ENCODE measurements around the gene GPR55. TPM values are rescaled to one million over a fixed set of nuclear protein-coding genes. Genes with fewer than 3 reads are reported as not detected.
A peak's percentile ranks its signal among the peaks of the same experiment; 100 is the strongest.

GPR55 gene
- total RNA-seq, 1 experiment from 2014 or later: not detected

DNA sequence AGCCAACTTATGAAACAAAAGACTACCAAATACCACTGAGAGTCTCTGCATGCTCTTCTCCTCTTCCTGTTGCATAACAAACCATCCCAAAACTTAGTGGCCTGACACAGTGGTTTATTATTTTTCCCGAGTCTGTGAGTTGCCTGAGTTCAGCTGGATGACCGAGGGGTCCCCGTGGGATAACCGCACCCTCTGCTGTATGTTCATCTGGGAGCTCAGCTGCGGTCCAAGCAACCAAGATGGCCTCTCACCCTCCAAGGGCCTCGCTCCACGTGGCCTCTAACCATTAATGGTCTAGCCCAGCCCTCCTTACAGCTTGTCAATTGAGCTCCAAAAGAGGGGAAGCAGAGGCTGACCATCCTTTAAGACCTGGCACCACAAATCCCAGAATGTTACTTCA lies 43.2 kb downstream of the GPR55 start:
- DNase-seq (ENCODE audit: low read depth): no peak

DNA sequence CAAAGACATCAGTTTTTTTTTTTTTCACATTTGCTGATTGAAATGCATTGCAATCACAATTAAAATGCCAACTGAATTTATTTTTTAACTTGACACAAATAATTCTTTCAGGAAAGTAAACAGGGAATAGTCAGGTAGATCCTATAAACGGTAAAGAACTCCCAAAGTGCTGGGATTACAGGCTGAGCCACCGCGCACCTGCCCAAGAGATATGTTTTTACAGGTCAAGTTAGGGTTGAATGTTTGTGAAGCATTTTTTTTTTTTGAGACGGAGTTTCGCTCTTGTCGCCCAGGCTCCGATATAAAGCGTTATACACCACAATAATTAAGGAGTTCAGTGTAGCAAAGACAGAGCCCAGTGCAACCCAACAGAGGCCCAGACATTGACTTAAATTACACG lies 45.2 kb downstream of the GPR55 start:
- no peak for DNase-seq (ENCODE audit: low read depth)

DNA sequence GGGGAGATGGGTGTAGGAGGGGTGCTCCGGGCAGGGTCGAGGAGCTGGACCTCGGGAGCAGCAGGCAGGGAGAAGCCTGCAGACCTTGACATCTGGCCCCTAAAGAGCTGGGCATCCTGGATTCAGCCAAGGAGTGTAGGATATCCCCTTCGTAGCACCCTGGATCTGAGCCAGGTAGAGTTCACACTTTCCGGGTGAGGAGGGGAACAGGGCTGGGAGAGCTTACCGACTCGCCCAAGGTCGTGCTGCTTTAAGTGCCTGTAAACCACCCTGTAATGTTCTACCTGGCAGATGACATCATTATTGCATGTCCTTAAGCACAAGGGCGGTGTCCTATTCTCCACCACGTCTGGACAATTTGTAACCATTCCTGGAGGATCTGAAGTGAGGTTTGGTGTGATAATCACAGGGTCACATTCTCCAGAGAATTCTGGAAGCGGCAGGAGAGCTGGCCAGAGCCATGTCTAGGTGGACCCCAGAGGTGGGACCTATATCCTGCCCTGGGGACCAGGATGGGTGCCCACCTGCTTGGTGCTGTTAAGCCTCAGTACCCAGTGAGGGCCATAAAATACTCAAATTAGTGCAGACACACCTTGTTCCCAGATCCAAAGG lies 45.7 kb downstream of the GPR55 start:
- no peak for DNase-seq (ENCODE audit: low read depth)

DNA sequence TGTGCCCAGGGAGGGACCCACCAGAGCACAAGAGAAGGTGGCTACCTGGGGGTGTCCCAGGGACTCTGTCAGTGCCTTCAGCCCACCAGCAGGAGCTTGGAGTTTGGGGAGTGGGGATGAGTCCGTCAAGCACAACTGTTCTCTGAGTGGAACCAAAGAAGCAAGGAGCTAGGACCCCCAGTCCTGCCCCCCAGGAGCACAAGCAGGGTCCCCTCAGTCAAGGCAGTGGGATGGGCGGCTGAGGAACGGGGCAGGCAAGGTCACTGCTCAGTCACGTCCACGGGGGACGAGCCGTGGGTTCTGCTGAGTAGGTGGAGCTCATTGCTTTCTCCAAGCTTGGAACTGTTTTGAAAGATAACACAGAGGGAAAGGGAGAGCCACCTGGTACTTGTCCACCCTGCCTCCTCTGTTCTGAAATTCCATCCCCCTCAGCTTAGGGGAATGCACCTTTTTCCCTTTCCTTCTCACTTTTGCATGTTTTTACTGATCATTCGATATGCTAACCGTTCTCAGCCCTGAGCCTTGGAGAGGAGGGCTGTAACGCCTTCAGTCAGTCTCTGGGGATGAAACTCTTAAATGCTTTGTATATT lies 46.3 kb downstream of the GPR55 start:
- DNase-seq (ENCODE audit: low read depth): no peak

DNA sequence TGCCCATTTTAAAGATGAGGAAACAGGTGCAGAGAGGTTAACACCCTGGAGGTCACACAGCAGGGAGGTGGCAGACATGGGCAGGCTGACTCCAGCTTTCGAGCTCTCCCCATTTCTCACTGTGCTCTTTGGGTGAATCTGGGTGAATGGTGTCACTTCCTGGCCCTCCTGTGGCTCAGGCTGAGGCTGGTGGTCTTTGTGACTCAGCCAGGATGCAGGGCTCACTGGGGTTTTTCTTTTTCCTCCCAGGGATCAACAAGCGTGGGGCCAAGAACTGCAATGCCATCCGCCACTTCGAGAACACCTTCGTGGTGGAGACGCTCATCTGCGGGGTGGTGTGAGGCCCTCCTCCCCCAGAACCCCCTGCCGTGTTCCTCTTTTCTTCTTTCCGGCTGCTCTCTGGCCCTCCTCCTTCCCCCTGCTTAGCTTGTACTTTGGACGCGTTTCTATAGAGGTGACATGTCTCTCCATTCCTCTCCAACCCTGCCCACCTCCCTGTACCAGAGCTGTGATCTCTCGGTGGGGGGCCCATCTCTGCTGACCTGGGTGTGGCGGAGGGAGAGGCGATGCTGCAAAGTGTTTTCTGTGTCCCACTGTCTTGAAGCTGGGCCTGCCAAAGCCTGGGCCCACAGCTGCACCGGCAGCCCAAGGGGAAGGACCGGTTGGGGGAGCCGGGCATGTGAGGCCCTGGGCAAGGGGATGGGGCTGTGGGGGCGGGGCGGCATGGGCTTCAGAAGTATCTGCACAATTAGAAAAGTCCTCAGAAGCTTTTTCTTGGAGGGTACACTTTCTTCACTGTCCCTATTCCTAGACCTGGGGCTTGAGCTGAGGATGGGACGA lies 47.1 kb downstream of the GPR55 start:
- DNase-seq (ENCODE audit: low read depth): peak; percentile 41

DNA sequence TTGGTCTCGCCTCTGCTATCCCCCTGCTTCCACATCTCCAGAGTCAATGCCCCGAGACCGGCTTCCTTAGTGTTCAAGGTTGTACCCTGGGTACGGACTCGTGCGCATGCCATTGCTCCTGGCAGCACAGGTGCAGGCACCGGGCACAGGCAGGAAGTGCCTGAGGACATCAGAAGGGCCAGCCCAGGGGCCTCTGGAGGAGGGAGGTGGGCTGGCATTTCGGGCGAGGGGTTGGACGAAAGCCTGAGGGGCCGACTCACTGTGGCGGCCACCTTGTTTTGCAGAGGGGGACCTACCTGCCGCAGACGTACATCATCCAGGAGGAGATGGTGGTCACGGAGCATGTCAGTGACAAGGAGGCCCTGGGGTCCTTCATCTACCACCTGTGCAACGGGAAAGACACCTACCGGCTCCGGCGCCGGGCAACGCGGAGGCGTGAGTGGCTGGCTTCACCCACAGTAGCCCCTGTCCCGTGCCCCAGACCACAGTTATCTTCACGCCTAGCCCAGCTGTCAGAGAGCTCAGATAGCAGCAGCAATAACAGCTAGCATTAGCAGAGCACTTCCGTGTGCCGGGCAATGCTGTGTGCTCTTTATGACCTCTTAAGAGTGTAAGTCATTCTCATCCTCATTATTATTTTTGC lies 47.8 kb downstream of the GPR55 start:
- DNase-seq (ENCODE audit: low read depth): no peak

DNA sequence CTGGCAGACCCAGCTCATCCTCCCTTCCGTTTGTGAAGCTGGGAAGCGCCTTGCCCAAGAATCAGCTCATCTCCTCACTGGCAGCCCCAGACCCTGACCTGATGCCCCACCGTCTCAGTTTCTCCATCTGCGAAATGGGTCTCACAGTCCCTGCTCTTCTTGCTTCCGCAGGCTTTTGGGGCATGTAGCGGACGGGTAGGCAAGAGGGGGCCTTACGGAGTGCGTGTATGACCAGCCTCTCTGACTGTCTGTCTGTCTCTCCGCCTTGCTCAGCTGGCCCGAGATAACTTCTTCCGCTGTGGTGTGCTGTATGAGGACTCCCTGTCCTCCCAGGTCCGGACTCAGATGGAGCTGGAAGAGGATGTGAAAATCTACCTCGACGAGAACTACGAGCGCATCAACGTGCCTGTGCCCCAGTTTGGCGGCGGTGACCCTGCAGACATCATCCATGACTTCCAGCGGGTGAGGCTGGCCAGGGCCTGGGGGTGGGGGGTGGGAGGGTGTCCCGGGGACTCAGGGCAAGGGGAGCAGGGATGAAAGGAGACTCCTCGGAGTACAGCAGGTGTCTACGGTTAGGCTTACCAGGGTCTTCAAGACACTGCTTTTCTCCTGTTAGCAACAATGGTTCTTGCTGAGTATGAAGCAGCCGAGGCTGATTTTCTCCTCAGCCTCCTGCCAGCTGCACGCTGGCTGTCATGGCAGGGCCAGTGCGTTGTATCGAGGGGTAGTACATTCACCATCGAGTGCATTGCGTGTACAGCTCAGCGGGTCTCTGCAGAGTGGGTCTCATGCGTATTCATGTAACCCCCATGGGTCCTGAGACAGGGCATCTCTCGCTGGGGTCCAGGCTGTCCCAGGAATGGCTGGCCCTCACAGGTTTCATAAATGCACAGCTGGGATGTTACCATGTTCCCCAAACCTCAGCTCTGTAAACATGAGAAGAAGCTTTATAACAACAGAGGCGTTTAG lies 49.4 kb downstream of the GPR55 start:
- DNase-seq (ENCODE audit: low read depth): no peak

DNA sequence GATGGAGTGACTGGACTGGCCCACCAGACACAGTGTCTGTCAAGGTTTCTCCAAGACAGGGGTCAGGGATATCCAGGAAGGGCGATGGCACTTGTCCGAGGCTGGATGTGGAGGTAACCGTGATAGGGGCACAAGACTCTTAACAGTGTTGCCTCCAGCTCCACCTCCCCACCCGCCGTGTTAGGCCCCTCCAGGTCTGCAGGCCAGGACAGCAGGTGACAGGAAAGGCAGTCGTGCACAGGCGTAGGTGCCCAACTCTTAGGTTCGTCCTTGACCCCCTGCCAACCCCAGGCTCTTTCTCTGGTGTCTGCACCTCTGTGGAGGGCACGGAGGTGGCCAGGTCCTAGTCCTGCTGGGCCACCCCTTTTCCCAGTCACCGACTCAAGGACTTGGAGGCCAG lies 50.2 kb downstream of the GPR55 start:
- DNase-seq (ENCODE audit: low read depth): no peak

DNA sequence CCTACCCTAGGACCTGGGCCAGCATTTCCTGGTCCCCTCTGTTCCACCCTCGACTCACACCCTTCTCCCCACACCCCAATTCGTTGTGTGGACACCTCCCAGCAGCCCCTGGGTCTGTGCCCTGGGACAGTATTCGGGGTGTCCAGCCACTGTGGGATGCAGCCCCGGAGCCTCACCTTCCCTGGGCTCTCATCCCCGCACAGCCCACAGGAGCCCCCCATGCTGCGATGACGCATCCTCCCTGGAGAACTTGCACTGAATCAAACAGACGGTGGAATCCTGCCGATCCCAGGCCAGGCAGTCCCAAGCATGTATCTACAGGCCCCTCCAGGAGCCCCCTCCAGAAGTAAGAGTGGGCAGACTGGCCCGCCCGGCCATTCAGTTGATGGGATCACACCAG lies 50.6 kb downstream of the GPR55 start:
- DNase-seq (ENCODE audit: low read depth): no peak

DNA sequence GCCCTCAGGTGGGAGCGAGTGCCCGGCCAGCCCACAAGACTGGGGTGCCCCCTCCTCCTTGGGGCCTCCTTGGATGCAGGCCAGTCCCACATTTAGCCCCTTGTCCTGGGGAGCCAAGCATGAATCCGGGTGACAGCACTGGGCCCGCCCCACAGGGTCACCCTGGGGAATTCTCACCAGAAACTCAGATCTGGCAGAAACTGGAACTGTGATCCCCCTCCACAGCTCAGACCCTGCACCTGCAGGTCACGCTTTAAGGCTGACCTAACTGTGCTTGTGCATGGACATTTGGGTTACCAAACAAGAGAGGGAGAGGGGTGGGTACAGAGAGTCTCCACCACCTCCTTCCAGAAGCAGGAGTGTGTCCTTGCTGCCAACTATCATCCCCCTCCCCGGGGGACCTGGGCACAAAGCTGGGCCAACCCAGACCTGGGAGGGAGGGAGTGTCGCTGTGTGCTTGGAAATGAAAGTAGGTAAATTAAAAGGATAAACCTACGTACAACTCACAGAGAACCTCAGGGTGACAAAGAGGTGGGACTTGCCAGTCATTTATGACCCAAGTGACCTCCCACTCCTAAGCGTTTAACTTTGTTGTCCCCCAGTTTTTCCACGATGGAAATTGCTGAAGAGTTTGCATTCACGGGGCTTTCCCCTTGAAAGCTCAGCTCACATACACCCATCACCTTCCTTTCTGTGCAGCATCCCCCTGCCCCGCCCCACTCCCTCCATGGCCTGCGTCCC lies 51.2 kb downstream of the GPR55 start:
- DNase-seq (ENCODE audit: low read depth): no peak

DNA sequence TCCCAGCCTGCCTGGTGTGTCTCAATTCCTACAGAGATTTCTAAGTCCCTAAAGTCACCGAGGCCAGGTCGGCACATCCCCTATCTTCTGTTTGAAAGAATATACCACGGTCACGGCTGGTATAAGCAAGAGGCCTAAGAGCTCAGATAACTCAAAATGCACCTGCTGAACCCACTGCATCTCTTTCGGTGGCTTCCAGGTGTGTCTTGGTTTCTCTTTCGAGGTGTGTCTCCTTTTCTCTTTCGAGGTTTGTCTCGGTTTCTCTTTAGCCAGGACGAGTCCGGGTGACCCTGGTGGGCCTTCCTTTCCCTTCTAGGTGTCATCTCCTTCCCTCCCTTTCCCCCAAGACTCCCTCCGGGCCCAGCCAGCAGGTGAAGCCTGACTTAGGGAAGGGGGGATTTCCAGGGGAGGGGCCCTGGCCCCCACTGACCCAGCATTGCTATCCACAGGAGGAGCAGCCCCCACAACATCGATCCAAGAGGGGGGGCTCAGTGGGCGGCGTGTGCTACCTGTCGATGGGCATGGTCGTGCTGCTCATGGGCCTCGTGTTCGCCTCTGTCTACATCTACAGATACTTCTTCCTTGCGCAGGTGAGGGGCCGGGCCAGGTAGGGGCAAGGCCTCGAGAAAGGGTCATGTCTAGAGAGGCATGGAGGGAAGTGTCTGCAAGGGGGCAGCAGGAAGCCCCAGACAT lies 51.9 kb downstream of the GPR55 start:
- no peak for DNase-seq (ENCODE audit: low read depth)

DNA sequence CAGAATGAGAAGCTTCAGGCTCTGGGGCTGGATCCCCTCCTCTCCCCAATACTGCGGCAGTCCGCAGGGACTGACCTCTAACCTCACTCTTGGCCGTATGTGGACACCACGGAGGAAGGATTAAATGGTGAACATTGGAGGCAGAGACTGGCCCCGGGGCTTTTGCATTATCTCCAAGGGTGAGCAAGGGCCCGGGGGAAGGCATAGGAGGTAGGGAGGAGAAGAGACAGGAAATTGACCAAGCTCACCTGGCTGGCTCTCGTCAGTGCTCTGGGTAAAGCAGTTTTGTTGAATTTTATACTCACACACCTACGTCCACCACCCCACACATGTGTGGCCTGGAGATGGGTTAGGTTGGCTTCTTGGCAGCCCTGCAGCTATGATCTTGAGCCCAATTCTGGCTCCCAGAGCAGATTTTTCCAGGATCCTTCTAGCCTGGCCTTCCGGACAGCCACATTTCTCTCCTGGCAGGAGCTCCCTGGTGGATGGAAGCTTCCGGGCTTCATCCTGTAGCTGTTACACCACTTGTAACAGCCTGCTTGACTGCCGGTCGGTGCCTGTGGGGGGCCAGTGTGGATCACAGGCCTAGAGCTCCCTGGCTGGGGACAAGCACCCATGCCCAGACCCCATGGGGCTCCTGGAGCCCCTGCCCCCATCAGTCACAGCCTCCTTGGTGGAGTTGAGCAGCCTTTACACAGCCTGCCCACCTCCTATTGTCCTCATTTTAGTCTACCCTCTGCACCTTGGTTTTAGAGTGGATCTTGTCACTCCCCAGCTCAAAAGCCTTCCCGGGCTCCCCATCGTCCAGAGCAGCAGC lies 52.7 kb downstream of the GPR55 start:
- no peak for DNase-seq (ENCODE audit: low read depth)

DNA sequence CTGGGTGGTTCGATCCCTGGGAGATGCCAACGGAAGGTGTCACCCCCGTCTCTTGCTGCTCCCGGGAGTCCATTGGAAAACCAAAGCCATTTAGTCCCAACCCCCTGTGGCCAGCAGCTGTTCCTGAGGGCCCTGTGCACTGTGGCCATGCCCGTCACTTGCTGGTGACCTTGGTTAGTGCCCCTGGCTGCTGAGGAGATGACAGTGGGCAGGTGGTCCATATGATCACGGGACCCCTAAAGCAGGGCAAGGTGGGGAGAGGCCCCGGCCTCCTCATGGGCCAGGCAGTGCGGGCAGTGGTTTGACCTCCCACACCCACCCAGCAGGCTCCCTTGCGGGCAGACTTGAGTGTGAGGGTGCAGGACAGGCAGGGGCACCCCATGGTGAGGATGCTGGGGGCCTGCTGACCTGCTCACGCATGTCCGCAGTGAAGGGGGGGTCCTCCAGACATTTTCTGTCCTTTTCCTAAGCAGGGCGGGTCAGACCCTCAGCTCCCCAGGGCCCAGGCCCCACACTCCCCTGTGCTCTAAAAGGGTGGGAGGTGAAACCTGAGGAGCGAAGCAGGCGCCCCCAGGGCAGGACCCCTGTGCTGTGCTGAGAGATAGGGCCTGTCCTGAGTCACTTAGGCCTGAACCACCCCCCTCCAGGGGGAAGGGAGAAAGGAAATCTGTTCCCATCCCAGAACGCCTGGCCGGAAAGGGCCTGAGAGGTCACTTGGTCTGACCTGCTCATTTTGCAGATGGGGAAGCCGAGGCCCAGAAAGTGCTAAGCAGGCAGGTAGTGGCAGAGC lies 53.5 kb downstream of the GPR55 start:
- no peak for DNase-seq (ENCODE audit: low read depth)

DNA sequence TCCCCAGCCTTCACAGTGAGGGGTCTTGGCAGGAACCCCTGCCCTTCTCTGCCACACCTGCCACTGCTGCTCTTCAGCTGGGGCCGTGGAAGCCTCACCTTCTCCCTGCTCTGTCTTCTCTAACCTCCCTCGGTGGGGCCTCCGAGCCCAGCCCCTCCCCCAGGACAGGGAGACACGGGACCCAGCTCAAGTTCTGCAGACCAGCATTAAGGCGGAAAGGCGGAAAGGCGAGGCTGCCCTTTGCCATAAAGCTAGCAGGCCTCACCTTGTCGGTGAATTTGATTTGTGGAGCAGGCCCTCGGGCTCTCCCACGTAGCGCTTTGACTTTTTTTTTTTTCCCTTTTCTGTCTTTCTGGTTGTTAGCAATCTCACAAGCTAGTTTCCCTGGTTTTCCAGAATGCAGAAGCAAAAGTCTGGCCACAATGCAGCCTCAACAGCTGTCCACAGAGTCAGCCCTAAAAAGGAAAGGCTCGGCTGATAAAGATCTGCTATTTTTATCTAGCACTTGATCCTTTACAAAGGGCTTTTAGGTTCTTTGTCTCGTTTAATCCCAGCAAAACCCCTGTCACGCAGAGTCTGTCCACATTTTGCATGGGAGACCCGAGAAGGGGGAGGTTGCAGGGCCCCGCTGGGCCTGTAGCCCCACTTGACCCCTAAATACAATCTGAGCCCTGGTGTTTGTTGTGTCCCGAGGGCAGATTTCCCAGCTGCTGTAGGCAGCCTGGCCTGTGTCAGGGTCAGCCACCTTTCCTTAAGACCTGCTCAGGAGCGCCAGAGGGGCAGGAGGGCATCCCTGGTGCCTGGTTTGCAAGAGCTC lies 54.3 kb downstream of the GPR55 start:
- DNase-seq (ENCODE audit: low read depth): no peak

DNA sequence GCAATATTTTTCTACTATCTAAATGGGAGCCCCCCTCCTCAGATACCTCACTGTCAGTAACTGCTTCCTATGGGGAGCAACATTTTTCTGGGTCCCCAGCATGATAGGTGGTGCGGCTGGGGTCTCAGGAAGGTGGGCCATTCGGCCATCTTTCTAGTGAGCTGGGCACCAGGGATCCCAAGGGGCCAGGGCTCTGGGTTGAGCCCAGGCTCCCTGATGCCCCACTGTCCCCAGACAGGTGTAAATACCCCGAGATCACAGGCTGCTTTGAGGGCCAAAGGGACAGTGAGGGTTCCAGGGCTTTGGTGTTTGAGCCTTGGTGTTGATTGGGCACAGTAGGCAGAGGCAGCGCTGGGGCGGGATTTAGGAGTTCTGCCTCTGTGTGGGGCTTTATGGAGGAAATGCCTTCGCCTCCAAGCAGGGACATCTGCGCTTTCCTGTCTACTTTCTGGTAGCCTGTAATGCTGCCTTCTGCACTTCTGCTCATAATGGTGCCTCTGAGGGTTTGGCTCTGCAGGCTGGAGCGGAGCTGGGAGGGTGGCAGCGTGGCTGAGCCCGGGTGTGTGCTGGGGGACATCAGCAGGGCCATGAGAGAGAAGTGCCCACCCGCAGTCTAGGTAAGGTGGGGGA lies 55.0 kb downstream of the GPR55 start:
- no peak for DNase-seq (ENCODE audit: low read depth)

DNA sequence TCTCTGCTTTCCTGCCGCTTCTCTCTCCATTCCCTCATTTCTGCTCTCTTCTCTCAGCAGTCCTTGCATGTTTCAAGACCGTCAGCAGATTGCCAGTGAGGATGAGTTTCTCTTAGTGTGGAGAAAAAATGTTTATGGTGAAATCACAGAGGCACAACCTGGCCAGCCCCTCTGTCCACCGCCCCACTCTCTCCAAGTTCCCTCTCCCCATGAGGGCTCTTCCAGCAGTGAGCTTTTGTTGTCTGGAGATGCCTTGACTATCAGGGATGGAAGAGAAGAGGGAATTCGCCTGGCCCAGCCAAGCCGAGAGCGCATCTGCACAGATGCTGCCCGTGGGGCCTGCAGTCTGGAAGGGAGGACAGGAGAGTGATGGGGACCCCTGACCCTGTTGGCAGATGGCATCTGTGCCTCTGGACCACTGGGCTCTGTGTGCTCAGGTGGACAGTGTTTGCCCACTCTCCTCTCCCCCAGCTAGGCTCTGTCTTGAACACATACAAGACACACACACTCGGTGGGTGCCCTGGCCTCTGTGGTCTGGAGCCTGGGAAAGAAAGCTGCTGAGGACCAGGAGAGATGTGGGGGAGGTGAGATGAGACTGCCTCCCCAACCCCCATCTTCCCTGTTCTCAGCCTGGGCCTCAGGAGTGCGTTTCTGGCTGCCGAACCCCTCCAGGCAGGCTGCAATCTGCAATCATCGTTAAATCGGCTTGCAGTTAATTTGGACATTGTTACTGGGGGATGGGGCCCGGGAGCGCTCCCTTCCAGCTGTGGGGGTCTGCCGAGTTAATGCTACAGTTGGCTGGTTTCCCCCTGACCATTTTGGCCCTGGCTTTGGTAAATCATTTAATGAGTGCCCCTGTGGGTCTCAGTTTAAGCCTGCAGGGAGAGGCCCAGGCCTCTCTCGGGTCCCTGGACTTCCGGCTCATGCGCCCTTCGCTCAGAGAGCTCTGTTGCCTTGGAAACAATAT lies 55.8 kb downstream of the GPR55 start:
- DNase-seq (ENCODE audit: low read depth): no peak
